Right cardiac atrium (tissue), 5 donors: ENCODE data around the gene B3GNT2. TPM values are rescaled to one million over a fixed set of nuclear protein-coding genes. Genes with fewer than 3 reads are reported as not detected.

Experiments
- ATAC-seq, 2 donors: fragments of 200-7000 bp; cut with Tn5 transposase; one replicate each; pipeline versions ENCODE4 v1.8.0 to v1.9.1; 2020; ENCODE audit warnings: moderate library complexity in 2 of 2, mild to moderate bottlenecking in 1 of 2
- DNase-seq, 3 donors: peaks; one replicate each; pipeline ENCODE4 v3.0.0-alpha.2; 2020
- H3K27ac ChIP-seq: one replicate; pipeline ENCODE4 v1.5.1; 2013; ENCODE audit warnings: mild to moderate bottlenecking, low read length, control low read depth, moderate library complexity
- H3K27me3 ChIP-seq: one replicate; pipeline ENCODE4 v1.6.1; 2013; ENCODE audit not compliant: control insufficient read depth, insufficient read depth
- H3K4me1 ChIP-seq: one replicate; pipeline ENCODE4 v1.6.1; 2013; ENCODE audit warnings: low read length; ENCODE audit not compliant: control insufficient read depth, insufficient read depth
- H3K4me3 ChIP-seq: one replicate; pipeline ENCODE4 v1.5.1; 2013; ENCODE audit warnings: low read length, control low read depth
- H3K9me3 ChIP-seq: one replicate; pipeline ENCODE4 v1.6.1; 2013; ENCODE audit warnings: low read length; ENCODE audit not compliant: control insufficient read depth
- WGBS: extraction: QIAGEN DNeasy Blood & Tissue Kit; methylation state at CpG from one replicate; pipeline ENCODE4 v1.1.7; 2013; 5-methylcytosine and 5-hydroxymethylcytosine counted together
- intact Hi-C, 4 donors: fragments of 100-400 bp; cut with DNase I; formaldehyde crosslinking; loops; one replicate each; pipeline versions ENCODE4 v1.11.0 to v1.14.0; 2022 to 2023
- polyA plus RNA-seq: library from polyadenylated mRNA; stranded (reverse); fragments of 200-250 nt; gene quantifications from one replicate; pipeline ENCODE4 v1.2.3, GENCODE V29; 2013
- total RNA-seq, 4 donors: library from RNA; stranded (reverse); fragmentation: NEBNext Ultra II Directional; extraction: Animal tissue kit (Norgen Biotek cat#: 25700); gene quantifications; one replicate each; pipeline ENCODE4 v1.2.1, GENCODE V29; 2021
- donor health status: healthy with polysubstance abuse.
- donor health status: DM: no; HTN: yes; CAD: no.
- donor health status: DM: no; HTN: no; CAD: no.
- donor health status: DM: no; HTN: yes; CAD: no; lungs with severe emphysema.
- donor health status: DM: yes; HTN: yes; CAD: no.

B3GNT2 gene
- total and polyA plus RNA-seq, 5 donors, result 14.1 to 17.4 (median 16.9) TPM

GRCh38 chr2:62238236-62238635 lies 42.3 kb downstream of the B3GNT2 start:
- intact Hi-C loops, result no loop called here
- Histone ChIP-seq H3K9me3 (no peaks in the 10 kb centered on the region), H3K27ac (no peak overlapping the region), H3K4me3 (no peak overlapping the region), H3K27me3 (no peaks in the 10 kb centered on the region), H3K4me1 (peaks cover 5% of the 10 kb centered on the region)
- ATAC-seq (no peak), DNase-seq (no peak)
- WGBS, result 89% methylated on average over 10 of the region's 10 CpGs

GRCh38 chr2:62240546-62240945 lies 44.6 kb downstream of the B3GNT2 start:
- Histone ChIP-seq H3K27me3 (no peaks in the 10 kb centered on the region), H3K4me3 (no peak overlapping the region), H3K9me3 (no peaks in the 10 kb centered on the region), H3K4me1 (no peaks in the 10 kb centered on the region), H3K27ac (no peak overlapping the region)
- WGBS, result 93% methylated on average over 9 of the region's 9 CpGs
- ATAC-seq (no peak), DNase-seq (no peak)
- intact Hi-C loops, result no loop called here

GRCh38 chr2:62243983-62244382 lies 48.1 kb downstream of the B3GNT2 start:
- 93% methylated on average over 6 of the region's 6 CpGs for WGBS
- no peak for DNase-seq
- Histone ChIP-seq H3K27me3 (no peaks in the 10 kb centered on the region), H3K9me3 (no peaks in the 10 kb centered on the region), H3K4me3 (no peak overlapping the region), H3K4me1 (no peaks in the 10 kb centered on the region), H3K27ac (no peak overlapping the region)
- ATAC-seq, result no peak
- intact Hi-C loops, result no loop called here

- ATAC-seq (no peak), DNase-seq (no peak)
- Histone ChIP-seq H3K27me3 (no peaks in the 10 kb centered on the region), H3K4me1 (no peaks in the 10 kb centered on the region), H3K4me3 (no peak overlapping the region), H3K27ac (no peak overlapping the region), H3K9me3 (no peaks in the 10 kb centered on the region)
- WGBS, result 92% methylated on average over 3 of the region's 3 CpGs
- intact Hi-C loops, result no loop called here
These were observed 52.3 kb downstream of the B3GNT2 start for GRCh38 chr2:62248226-62248625.

GRCh38 chr2:62250239-62250638 lies 54.3 kb downstream of the B3GNT2 start:
- Histone ChIP-seq H3K4me1 (no peaks in the 10 kb centered on the region), H3K27me3 (no peaks in the 10 kb centered on the region), H3K9me3 (no peaks in the 10 kb centered on the region), H3K4me3 (no peak overlapping the region), H3K27ac (no peak overlapping the region)
- 88% methylated on average over 4 of the region's 4 CpGs for WGBS
- DNase-seq, result no peak
- intact Hi-C loops, result no loop called here
- no peak for ATAC-seq

GRCh38 chr2:62254424-62255266 lies 58.7 kb downstream of the B3GNT2 start:
- ATAC-seq, result no peak
- no peaks in the 10 kb centered on the region for H3K9me3 ChIP-seq
- H3K4me1 ChIP-seq, result no peaks in the 10 kb centered on the region
- H3K27me3 ChIP-seq, result no peaks in the 10 kb centered on the region
- intact Hi-C loops, result no loop called here
- H3K27ac ChIP-seq, result no peak overlapping the region
- no peak for DNase-seq
- WGBS, result 100% methylated on average over 1 of the region's 1 CpG
- no peak overlapping the region for H3K4me3 ChIP-seq

- DNase-seq (no peak), ATAC-seq (no peak)
- H3K4me3 ChIP-seq, result no peak overlapping the region
- no peaks in the 10 kb centered on the region for H3K9me3 ChIP-seq
- 92% methylated on average over 4 of the region's 4 CpGs for WGBS
- no peaks in the 10 kb centered on the region for H3K4me1 ChIP-seq
- intact Hi-C loops, result no loop called here
- H3K27me3 ChIP-seq, result no peaks in the 10 kb centered on the region
- H3K27ac ChIP-seq, result no peak overlapping the region
These were observed 61.6 kb downstream of the B3GNT2 start for GRCh38 chr2:62257466-62257865.

- intact Hi-C loops, result no loop called here
- WGBS, result 73% methylated on average over 6 of the region's 6 CpGs
- DNase-seq (no peak), ATAC-seq (no peak)
- no peak overlapping the region for H3K27ac ChIP-seq
- no peaks in the 10 kb centered on the region for H3K9me3 ChIP-seq
- no peaks in the 10 kb centered on the region for H3K27me3 ChIP-seq
- no peaks in the 10 kb centered on the region for H3K4me1 ChIP-seq
- no peak overlapping the region for H3K4me3 ChIP-seq
These were observed 67.3 kb downstream of the B3GNT2 start for GRCh38 chr2:62263076-62263715.

GRCh38 chr2:62264186-62264585 lies 68.3 kb downstream of the B3GNT2 start:
- no peaks in the 10 kb centered on the region for H3K9me3 ChIP-seq
- intact Hi-C loops, result no loop called here
- no peaks in the 10 kb centered on the region for H3K4me1 ChIP-seq
- H3K4me3 ChIP-seq, result no peak overlapping the region
- no peak overlapping the region for H3K27ac ChIP-seq
- ATAC-seq, result no peak
- WGBS, result 73% methylated on average over 3 of the region's 3 CpGs
- H3K27me3 ChIP-seq, result no peaks in the 10 kb centered on the region
- no peak for DNase-seq

GRCh38 chr2:62265106-62265505 lies 69.2 kb downstream of the B3GNT2 start:
- Histone ChIP-seq H3K27ac (no peak overlapping the region), H3K27me3 (no peaks in the 10 kb centered on the region), H3K4me3 (no peak overlapping the region), H3K4me1 (no peaks in the 10 kb centered on the region), H3K9me3 (no peaks in the 10 kb centered on the region)
- DNase-seq (no peak), ATAC-seq (no peak)
- intact Hi-C loops, result no loop called here
- 78% methylated on average over 4 of the region's 4 CpGs for WGBS

- Histone ChIP-seq H3K4me1 (no peaks in the 10 kb centered on the region), H3K4me3 (no peak overlapping the region), H3K27ac (no peak overlapping the region), H3K27me3 (no peaks in the 10 kb centered on the region), H3K9me3 (no peaks in the 10 kb centered on the region)
- DNase-seq, result no peak
- intact Hi-C loops, result no loop called here
- no peak for ATAC-seq
- WGBS, result 74% methylated on average over 7 of the region's 7 CpGs
These were observed 70.6 kb downstream of the B3GNT2 start for GRCh38 chr2:62266433-62267038.
